GM19023 (cell line): ENCODE measurements around the gene NOP10.

Experiments used
- ATAC-seq: cut with Tn5 transposase; IDR thresholded peaks from one replicate; pipeline ENCODE4 v1.9.1; 2021; ENCODE audit warnings: mild to moderate bottlenecking, moderate library complexity; ENCODE audit not compliant: unreplicated experiment

The NOP10 gene

GRCh38 chr15:34334672-34335071 lies 8.3 kb downstream of the NOP10 start:
- no peak for ATAC-seq

GRCh38 chr15:34332553-34333120 lies 10.3 kb downstream of the NOP10 start:
- ATAC-seq, result no peak

GRCh38 chr15:34331809-34332208 lies 11.1 kb downstream of the NOP10 start:
- no peak for ATAC-seq

GRCh38 chr15:34330279-34330678 lies 12.7 kb downstream of the NOP10 start:
- no peak for ATAC-seq

- ATAC-seq, result no peak
Measured at GRCh38 chr15:34329006-34329405, 13.9 kb downstream of the NOP10 start.

- ATAC-seq, result no peak
Measured at GRCh38 chr15:34327906-34328305, 15.0 kb downstream of the NOP10 start.

GRCh38 chr15:34325368-34325767 lies 17.6 kb downstream of the NOP10 start:
- no peak for ATAC-seq

- ATAC-seq, result no peak
Measured at GRCh38 chr15:34324933-34325332, 18.0 kb downstream of the NOP10 start.

GRCh38 chr15:34323217-34323616 lies 19.7 kb downstream of the NOP10 start:
- no peak for ATAC-seq

- peak; percentile 76 for ATAC-seq
Measured at GRCh38 chr15:34318277-34319079, 24.5 kb downstream of the NOP10 start.

- no peak for ATAC-seq
Measured at GRCh38 chr15:34314491-34315490, 28.1 kb downstream of the NOP10 start.

GRCh38 chr15:34311563-34311962 lies 31.4 kb downstream of the NOP10 start:
- no peak for ATAC-seq

- no peak for ATAC-seq
Measured at GRCh38 chr15:34304613-34305012, 38.3 kb downstream of the NOP10 start.

- ATAC-seq, result no peak
Measured at GRCh38 chr15:34301058-34301457, 41.9 kb downstream of the NOP10 start.

GRCh38 chr15:34297059-34297458 lies 45.9 kb downstream of the NOP10 start:
- no peak for ATAC-seq

- no peak for ATAC-seq
Measured at GRCh38 chr15:34292621-34293020, 50.3 kb downstream of the NOP10 start.
